Superior temporal gyrus (tissue), 1 donor: ENCODE data around the gene PYGO2.
"Not testable (repeated sequence)": the region's sequence is repeated elsewhere in the genome, so short reads cannot be mapped to it uniquely, and the experiment has no call there.

ENCODE experiments used
- DNase-seq: peaks from one replicate; pipeline ENCODE4 v3.0.0-alpha.2; 2016; ENCODE audit errors: extremely low spot score

The PYGO2 gene

DNA sequence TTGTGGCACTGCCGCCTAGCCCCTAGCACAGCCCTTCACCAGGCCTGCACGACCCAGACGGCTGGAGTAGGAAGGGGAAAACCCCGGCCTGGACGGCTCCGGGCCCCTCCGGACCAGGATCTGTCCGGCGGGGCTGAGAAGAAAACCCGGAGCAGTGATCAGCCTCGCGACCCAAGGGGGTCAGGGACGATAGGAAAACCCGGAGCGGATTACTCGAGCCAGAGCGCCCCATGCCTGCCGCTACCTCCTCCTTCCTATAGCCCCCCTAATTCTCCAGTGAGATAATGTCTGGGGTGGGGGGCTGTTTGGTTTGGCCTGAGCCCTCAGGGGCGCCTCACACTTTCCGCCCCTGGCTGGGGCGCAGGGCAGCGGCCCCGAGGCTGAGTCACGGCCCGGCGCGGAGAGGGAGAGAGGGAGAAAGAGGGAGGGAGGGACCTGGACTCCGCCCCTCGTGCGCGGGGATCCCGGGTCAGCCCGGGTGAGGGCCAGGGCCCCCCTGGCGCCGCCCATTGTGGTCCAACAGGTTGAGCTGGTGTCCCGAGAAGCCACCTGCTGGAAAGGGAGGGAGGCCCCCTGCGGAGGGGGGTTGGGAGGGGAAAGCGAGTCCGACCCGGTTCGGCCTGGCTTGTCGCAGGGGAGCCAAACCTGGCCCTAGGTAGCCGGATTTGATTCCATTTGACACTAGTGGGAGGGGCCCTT is 39.3 kb upstream of the PYGO2 start:
- peak; percentile 90 for DNase-seq

DNA sequence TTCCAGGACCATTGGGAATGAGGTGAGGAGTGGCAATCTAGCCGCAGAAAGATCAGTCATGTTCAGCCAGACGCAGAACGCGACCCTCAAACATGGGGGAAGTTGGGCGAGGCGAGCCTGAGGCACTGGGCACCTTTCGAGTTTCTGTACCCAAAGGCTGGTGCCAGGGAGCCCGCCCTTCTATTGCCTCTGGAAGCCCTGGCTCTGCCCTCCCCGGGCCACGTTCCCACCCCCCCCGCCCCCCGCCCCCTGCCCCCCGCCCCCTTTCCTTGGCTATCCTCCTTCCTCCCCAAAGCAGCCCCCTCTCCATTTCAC is 38.8 kb upstream of the PYGO2 start:
- peak; percentile 23 for DNase-seq

DNA sequence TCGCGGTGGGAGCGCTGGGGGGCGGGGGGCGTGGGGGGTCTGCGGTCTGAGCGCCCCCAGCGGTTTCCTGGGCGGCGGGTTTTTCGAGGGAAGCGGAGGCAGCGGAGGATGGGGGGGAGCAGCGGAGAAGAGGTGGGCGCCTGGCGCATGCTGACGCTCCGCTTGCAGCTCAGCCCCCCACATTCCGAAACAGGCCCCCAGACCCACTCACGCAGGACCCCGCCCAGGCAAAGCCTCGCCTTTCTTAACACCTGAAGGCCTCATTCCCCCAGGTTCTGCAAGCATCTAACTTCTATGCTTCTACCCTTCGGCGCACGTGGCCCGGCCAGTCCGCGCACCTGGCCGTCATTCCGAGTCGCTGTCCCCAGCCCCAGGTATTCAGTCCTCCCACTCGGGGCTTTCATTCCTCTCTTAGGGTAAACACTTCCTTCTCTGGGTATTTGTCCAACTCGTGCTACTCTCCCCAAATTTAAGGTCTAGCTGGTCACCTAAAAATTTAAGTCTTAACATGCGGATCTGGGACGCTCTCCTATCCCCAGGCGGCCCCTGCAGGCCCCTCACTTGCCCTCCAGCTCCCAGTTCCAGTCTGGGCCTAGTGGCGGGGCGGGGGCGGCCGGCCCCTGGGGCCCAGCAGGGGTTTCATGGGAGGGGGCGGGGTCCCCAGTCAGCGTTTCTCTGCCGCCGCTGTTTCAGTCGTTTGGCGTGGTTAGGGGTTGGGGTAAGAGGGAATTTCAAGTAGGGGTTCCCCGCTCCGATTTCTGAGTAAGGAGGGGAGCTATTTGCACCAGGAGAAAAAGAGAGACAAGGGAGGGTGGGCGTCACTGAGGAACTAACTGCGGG is 38.2 kb upstream of the PYGO2 start:
- DNase-seq, result peak; percentile 17

DNA sequence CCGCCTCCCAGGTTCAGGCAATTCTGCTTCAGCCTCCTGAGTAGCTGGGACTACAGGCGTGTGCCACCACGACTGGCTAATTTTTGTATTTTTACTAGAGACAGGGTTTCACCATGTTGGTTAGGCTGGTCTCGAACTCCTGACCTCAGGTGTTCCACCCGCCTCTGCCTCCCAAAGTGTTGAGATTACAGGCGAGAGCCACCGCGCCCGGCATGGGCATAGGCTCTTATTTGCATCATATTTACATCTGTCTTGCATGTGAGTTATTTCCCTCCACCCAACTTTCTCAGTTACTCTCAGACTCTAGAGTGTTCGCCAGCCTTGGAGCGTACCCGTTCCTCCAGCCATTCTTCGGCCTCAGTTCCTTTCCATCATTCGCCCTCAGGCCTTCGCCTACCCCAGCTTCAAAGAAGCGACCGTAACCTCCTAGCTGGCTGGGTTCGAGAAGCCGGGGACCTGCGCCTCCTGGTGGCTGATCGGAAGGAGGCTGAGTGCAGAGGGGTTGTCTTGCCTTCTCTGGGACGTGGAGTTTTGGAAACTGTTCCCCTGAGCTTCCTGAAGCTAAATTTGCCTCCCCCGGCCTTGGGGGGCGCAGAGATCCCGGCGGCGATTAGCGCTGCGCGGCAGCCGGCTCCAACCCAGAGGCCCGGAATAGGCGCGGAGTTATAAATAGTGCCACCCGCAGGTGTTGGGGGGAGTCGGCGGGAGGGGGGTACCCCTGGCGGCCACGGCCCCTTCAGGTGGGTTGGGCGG is 37.4 kb upstream of the PYGO2 start:
- peak; percentile 70 for DNase-seq

DNA sequence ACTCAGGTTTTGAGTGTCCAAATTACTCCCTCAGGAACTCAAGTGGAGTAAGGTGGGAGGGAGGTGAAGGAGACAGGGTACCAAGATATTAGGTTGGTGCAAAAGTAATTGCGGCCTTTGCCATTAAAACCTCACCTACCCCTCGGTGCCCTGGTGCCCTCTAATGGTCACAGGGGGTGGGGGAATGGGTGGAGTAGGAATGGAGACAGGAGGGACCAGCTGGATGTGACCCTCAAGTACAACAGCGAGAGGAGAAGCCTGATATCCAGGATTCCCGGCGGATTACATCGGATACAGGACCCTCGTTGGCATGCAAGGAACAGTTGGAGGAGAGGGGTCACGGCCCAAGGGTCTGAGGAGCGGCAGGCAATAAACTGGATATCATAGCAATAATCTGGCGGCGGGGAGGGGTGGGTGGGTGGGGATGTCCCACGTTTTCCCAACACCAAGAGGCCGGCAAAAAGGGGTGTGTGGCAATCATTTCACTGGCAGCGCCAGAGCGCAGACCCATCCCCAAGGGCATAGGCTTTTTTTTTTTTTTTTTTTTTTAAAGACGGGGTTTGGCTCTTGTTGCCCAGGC is 36.7 kb upstream of the PYGO2 start:
- DNase-seq, result no peak

DNA sequence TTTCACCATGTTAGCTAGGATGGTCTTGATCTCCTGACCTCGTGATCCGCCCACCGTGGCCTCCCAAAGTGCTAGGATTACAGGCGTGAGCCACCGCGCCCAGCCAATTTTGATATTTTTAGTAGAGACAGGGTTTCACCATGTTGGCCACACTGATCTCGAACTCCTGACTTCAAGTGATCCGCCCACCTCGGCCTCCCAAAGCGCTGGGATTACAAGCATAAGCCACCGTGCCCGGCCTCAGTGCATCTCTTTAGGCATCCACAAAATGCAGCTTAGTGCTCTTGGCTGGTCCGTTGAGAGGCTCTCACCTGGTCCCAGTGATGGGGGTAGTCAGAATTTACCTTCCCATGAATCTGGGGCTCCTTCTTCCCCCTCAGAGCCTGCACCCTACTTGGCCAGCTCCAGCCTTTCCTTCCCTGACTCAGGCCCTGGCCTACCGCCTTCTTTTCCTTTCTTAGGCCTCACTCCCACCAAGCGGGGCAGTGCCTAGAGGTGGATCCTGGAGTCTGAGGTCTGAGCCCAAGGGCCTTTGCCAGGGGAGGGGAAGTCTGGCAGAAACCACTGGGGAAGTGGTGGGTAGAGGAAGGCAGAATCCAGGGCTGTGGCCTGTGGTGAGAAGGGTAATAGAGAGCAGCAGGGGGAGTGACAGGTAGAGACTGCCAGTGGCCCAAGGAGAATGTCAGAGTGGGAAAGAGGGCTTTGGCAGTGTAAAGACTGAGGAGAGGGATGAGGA is 35.6 kb upstream of the PYGO2 start:
- no peak for DNase-seq

DNA sequence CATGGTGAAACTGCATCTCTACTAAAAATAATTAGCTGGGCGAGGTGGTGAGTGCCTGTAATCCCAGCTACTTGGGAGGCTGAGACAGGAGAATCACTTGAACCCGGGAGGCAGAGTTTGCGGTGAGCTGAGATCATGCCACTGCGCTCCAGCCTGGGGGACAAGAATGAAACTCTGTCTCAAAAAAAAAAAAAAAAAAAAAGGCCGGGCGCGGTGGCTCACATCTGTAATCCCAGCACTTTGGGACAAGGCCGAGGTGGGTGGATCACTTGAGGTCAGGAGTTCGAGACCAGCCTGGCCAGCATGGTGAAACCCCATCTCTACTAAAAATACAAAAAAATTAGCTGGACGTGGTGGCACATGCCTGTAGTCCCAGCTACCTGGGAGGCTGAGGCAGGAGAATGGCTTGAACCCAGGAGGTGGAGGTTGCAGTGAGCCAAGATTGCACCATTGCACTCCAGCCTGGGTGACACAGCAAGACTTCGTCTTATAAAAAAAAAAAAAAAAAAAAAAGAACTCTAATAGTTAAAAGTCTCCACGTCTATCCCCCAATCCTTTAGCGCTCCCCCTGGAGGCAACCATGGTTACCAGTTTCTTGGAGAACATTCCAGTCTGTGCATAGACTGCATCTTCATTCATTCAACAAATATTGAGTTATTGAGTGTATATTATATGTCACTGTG is 33.9 kb upstream of the PYGO2 start:
- peak; percentile 64 for DNase-seq

DNA sequence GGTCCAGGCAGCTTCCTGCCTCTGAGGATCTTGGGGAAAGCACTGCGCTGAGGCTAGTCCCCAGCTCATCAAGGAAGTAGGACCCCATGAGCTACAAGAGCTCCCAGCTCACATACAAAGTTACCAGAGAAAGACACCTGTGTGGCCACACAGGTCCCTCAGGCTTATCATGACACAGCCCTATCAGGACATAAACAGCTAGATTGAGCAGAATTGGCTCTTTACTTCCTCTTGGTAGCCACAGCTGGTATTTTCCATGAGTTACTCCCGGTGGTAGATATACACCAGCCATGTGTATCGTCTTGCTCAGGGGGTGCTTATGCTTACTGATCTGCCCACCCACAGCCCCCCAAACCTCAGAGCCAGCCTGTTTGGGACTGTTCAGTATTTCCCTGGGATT is 33.0 kb upstream of the PYGO2 start:
- no peak for DNase-seq

DNA sequence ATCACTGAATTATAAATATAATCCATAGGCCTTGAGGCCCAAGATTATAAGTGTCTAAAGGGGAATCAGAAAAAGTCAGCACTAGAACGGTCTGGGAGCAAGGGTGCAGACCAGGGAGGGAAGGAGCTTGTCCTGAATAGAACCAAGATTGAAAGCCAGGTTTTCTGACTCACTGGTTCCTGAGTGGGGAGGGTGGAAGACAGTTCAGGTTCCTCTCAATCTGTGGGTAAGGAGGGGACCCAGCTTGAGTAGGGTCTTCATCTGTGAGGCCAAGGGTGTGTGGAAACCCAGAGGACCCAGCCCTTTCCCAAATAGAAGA is 32.6 kb upstream of the PYGO2 start:
- DNase-seq, result no peak

DNA sequence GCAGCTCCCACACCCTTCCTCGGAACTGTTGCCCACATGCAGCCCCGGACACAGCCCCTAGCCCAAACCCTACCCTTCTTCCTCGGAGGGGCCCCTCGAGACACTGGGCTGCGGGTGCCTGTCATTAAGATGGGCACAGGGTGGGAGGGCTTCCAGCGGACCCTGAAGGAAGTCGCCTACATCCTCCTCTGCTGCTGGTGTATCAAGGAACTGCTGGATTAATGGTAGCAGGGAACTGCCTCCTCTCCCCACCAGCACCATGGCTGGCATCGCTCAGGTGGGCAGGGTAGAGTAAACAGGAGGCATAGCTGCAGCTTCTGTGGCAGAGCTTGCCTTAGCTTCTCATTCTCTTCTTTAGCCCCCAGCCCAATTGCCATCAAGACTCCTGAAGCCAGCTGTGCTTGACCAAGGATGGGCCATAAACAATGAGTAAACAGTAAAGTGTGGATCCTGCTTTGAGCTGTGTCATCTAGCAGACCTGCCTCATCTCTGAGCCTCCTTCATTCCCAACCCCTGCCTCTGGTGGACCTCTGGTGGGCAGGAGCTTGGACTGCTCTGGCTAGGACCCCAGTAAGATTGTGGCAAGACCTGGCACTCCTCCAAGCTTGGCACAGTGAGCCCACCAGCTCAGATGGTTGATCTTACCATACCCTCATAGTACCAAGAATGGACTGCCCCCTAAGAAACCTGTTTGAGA is 32.1 kb upstream of the PYGO2 start, which contains the start of gene LENEP:
Gene LENEP, plus strand, starts transcription at position 15 of the 697 bp plus-strand sequence. Its CDS starts 22 bp downstream, at position 37.
- no peak for DNase-seq

DNA sequence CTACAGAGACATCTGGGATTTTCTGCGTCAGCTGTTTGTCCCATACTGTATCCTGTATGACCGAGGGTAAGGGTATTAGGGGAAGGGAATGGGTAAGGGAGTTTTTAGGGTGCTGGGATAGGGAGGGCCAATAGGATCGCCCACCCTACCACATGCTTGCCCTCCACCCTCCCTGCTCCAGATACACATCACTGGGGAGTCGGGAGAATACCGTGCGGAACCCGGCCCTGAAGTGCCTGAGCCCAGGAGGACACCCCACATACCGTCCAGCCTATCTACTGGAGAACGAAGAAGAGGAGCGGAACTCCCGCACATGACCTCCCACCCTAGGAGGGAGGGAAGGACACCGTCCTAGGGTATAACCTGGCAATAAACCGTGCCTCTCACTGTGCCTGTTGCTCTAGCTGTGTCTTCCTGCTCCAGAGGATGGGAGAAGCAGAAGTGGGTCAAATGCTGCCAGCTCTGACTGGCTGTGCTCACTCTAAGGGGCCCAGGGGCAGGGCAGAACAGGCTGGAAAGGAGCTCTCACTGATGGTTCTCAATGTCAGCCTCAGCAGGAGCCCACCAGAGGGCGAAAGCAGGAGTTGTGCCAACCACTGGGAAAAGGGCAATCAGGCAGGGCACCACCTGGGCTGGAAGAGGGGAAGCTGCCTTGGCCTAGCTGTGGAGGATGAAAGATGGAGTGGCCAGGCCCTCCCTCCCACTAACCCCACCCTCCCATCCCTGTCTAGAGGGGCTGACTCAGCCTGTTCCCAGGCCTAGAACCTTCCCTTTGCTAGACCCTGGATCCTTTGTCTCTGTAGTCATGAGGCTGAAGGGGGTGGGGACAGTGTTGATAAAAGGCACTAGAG is 31.4 kb upstream of the PYGO2 start:
- DNase-seq, result no peak

DNA sequence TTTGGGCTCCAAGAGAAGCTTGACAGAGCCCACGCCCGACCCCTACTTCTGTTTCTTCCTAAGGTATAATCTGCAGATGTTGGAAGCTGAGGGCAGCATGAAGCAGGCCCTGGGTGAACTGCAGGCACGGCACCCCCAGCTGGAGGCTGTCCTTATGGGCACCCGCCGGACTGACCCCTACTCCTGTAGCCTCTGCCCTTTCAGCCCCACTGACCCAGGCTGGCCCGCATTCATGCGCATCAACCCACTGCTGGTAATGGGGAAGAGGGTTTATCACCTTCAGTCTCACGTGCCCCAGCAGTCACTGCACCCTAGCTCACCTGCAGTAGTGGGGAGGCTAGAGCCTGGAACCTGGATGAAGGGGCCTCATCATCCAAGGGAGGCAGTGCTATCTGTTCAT is 28.7 kb upstream of the PYGO2 start:
- no peak for DNase-seq

DNA sequence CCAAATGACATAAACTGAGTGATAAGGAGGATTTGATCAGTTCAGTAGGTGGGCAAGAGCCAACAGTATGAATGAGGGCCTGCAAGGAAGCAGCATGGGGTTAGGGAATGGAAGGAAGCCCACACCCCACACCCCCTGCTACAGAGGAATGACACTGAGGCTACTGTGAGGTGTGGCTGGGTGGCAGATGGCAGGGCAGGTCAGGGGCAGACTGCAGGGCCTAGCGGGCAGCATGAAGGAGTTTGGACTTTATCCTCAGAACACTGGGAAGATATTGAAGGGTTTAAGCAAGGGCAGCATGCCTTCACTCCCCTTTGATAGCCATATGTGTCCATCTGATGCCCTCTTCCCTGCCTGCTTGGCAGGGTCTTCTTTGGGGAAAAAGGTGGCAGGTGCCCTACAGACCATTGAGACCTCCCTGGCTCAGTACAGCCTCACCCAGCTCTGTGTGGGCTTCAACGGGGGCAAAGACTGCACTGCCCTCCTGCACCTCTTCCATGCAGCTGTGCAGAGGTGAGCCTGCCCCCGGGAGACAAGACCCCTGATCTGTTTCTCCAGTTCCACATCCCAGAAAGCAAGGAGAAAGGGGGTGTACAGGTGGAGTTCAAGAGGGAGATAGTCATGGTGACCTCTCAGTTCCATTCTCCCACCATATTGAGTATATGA is 27.7 kb upstream of the PYGO2 start:
- no peak for DNase-seq

DNA sequence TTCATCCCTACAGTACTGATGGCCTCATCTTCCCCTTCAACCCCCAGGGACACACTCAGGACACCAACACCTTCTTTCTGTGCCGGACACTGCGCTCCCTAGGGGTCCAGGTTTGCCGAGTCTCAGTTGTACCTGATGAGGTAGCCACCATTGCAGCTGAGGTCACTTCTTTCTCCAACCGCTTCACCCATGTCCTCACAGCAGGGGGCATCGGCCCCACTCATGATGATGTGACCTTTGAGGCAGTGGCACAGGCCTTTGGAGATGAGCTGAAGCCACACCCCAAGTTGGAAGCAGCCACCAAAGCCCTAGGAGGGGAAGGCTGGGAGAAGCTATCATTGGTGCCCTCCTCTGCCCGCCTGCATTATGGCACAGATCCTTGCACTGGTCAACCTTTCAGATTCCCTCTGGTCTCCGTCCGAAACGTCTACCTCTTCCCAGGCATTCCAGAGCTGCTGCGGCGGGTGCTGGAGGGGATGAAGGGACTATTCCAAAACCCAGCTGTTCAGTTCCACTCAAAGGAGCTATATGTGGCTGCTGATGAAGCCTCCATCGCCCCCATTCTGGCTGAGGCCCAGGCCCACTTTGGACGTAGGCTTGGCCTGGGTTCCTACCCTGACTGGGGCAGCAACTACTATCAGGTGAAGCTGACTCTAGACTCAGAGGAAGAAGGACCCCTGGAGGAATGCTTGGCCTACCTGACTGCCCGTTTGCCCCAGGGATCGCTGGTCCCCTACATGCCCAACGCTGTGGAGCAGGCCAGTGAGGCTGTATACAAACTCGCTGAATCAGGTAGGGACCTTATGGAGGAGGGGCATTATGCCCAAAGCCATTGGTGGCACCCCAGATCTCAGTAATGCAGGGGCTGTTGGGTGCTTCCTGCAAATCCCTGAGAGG is 26.7 kb upstream of the PYGO2 start:
- DNase-seq, result no peak

DNA sequence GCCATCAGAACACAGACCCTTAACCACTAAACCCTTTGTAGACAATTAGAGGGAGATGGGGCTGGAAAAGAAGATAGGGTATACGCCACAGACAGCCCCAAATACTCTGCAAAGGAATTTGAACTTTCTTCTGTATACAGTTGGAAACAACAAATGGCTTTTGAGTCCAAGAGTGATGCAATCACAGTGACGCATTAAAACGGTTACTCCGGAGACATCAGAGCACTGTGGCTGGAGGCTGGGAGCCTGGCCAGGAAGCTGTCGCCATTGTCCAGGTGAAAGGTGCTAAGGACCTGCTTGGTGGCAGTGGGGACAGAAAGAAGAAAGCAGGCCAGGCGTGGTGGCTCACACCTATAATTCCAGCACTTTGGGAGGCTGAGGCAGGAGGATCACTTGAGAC is 25.7 kb upstream of the PYGO2 start:
- DNase-seq, result no peak

DNA sequence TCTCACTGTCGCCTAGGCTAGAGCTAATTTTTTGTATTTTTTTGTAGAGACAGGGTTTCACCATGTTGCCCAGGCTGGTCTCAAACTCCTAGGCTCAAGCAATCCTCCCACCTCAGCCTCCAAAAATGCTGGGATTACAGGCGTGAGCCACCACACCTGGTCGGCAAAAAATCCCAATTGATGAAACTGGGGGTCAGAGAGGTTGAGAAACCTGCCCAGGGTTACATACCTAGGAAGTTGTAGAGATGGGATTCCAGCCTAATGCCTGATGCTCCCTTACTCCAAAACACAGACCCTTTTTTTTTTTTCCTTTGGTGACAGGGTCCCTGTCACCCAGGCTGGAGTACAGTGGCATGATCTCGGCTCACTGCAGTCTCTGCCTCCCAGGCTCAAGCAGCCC is 25.2 kb upstream of the PYGO2 start:
- DNase-seq, result not testable (repeated sequence)

DNA sequence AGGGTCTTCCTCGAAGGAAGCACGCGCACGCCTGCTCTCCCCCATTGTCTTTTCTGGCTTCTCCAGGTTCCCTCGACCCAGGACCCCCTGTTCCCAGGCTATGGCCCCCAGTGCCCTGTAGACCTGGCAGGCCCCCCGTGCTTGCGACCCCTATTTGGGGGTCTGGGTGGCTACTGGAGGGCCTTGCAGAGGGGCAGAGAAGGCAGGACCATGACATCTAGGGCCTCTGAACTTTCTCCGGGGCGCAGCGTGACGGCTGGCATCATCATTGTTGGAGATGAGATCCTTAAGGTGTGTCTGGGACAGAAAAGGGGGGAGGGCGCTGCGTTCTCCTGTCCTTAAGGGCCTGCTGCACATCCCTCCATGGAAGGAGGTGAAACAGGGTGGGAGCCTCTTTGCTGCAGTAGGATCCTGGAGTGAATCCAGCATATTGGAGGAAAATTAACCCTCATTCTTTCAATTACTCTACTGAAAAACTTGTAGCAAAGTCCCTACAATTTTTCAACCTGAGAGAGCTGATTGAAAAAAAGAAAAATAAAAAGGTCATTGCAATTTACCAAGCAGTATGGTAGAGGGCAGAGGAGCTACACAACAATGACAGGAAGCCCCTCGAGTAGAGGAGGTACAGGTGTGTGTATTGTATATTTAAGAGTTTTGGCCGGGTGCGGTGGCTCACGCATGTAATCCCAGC is 22.3 kb upstream of the PYGO2 start:
- no peak for DNase-seq
